Effector memory CD4-positive, alpha-beta T cell (primary cell): ENCODE data around the gene GCM1.

ENCODE experiments used
- DNase-seq, 3 donors: peaks; one replicate each; pipeline ENCODE4 v3.0.0-alpha.2; 2020
- H3K27ac ChIP-seq: 2 replicates; pipeline ENCODE4 v1.7.0; 2013; ENCODE audit warnings: mild to moderate bottlenecking, low read length, moderate library complexity; ENCODE audit not compliant: insufficient read depth, poor library complexity, severe bottlenecking
- H3K27me3 ChIP-seq: replicated peaks from 2 replicates; pipeline ENCODE4 v1.7.0; 2013; ENCODE audit warnings: mild to moderate bottlenecking, low read length; ENCODE audit not compliant: insufficient read depth, control insufficient read depth, poor library complexity, severe bottlenecking
- H3K36me3 ChIP-seq: 2 replicates; pipeline ENCODE4 v1.7.0; 2013; ENCODE audit warnings: mild to moderate bottlenecking, low read length, moderate library complexity; ENCODE audit not compliant: control insufficient read depth, insufficient read depth
- H3K4me1 ChIP-seq: 2 replicates; pipeline ENCODE4 v1.7.0; 2013; ENCODE audit warnings: low read length, mild to moderate bottlenecking; ENCODE audit not compliant: control insufficient read depth, insufficient read depth, poor library complexity, severe bottlenecking
- H3K4me3 ChIP-seq: 2 replicates; pipeline ENCODE4 v1.7.0; 2013; ENCODE audit warnings: low read length, low read depth, mild to moderate bottlenecking; ENCODE audit not compliant: insufficient read depth, poor library complexity, severe bottlenecking
- H3K9me3 ChIP-seq: 2 replicates; pipeline ENCODE4 v1.7.0; 2013; ENCODE audit warnings: mild to moderate bottlenecking, low read length, moderate library complexity; ENCODE audit not compliant: control insufficient read depth

GCM1 gene

DNA sequence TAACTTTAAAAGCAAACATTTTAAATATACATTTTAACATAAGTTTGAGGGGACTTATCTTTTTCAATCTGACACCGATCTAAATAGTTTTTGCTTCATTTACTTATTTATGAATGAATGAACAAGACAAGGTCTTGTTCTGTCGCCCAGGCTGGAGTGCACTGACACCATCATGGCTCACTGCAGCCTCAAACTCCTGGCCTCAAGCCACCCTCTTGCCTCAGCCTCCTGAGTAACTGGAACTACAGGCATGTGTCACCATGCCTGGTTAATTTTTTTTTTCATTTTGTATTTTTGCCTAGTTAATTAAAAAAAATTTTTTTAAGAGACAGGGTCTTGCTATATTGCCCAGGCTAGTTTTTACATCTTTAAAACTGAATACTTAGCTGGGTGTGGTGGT lies 58.1 kb downstream of the GCM1 start:
- H3K4me1 ChIP-seq, result no peaks in the 10 kb centered on the region
- no peak for DNase-seq
- no peak overlapping the region for H3K27ac ChIP-seq
- H3K9me3 ChIP-seq, result no peaks in the 10 kb centered on the region
- H3K36me3 ChIP-seq, result peaks cover 58% of the 10 kb centered on the region
- H3K4me3 ChIP-seq, result no peak overlapping the region
- no peaks in the 10 kb centered on the region for H3K27me3 ChIP-seq

DNA sequence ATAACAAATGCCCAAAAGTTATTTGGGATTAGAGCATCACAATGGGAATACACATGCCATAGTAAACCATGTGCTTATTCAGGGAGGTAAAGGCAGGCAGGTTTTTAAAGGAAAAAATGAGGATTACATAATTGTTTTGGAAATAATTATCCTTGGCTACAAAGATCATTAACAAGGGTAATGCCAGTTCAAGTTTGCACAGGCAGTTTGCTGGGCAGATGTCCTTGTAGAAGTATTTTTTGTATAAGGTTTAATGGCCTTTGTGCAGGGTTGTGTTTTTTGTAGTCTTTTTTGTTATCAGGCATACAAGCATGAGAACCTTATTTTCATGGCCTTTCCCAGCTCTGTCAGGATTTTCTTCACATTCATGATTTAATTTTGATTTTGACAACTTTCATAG lies 58.7 kb downstream of the GCM1 start:
- peaks cover 56% of the 10 kb centered on the region for H3K36me3 ChIP-seq
- H3K4me3 ChIP-seq, result no peak overlapping the region
- no peaks in the 10 kb centered on the region for H3K4me1 ChIP-seq
- no peak for DNase-seq
- H3K27me3 ChIP-seq, result no peaks in the 10 kb centered on the region
- no peak overlapping the region for H3K27ac ChIP-seq
- no peaks in the 10 kb centered on the region for H3K9me3 ChIP-seq

DNA sequence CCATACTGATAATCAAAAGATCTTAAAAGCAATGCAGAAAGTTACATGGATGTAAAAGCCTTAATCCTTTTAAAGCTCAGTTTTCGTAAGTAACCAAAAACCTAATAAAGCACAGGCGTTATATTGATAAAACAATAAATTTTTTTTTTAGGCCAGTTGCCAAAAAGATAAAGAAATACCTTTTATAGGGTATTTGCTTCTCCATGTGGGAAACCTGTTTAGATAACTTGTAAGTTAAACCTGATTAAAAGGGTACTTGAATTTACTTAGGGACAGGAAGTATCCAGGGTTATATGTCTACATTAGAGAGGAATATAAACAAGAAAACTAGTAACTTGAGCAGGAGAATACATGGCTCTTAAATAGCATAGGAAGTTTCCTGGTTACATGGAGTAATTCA lies 62.3 kb downstream of the GCM1 start:
- no peaks in the 10 kb centered on the region for H3K9me3 ChIP-seq
- H3K27ac ChIP-seq, result no peak overlapping the region
- H3K4me3 ChIP-seq, result no peak overlapping the region
- H3K36me3 ChIP-seq, result peaks cover 61% of the 10 kb centered on the region
- no peaks in the 10 kb centered on the region for H3K4me1 ChIP-seq
- H3K27me3 ChIP-seq, result no peaks in the 10 kb centered on the region
- no peak for DNase-seq

DNA sequence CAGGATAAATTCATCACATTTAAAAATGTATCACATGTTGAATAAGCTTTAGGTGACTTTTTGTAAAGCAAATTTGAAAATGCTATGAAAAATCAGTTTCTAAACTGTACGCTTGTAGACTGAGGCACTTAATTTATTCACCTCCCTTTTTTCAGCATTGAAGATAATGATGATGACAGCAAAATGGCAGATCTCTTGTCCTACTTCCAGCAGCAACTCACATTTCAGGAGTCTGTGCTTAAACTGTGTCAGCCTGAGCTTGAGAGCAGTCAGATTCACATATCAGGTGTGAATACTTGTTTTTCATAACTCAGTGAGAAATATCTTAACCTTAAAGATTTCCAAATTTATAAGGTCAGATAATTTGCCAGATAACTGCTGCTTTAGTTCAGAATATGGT lies 67.8 kb downstream of the GCM1 start:
- Histone ChIP-seq H3K4me1 (no peaks in the 10 kb centered on the region), H3K27ac (no peak overlapping the region), H3K36me3 (peaks cover 73% of the 10 kb centered on the region), H3K4me3 (no peak overlapping the region), H3K27me3 (no peaks in the 10 kb centered on the region), H3K9me3 (no peaks in the 10 kb centered on the region)
- DNase-seq, result no peak
